ENCODE data around the gene ANTXR1. TPM values are rescaled to one million over a fixed set of nuclear protein-coding genes. Genes with fewer than 3 reads are reported as not detected.

Gene ANTXR1
- total and polyA plus RNA-seq, 4 experiments from 2014 or later: 0.58 TPM; not detected in 3

- ChIA-PET POLR2A (ENCODE audit: partially characterized antibody) (no interaction called here), CTCF (ENCODE audit: partially characterized antibody) (no interaction called here)
- H3K4me3 ChIP-seq (ENCODE audit: low read length in 2 of 2): no peak overlapping the region
- H3K27ac ChIP-seq (ENCODE audit: low read depth, low read length): no peak overlapping the region
- H3K4me1 ChIP-seq (ENCODE audit: insufficient read depth, low read length): no peaks in the 10 kb centered on the region
- H3K27me3 ChIP-seq (ENCODE audit: insufficient read depth, low read length): no peaks in the 10 kb centered on the region
- no peak for DNase-seq
- H3K27ac Mint-ChIP-seq: no peak overlapping the region
- no peaks in the 10 kb centered on the region for H3K4me1 Mint-ChIP-seq
- H3K9me3 ChIP-seq (ENCODE audit: control insufficient read depth in 1 of 2, low read length in 2 of 2): no peaks in the 10 kb centered on the region
- H3K4me3 Mint-ChIP-seq: no peak overlapping the region
- intact Hi-C loops (cut with micrococcal nuclease): no loop called here
- H3K27me3 Mint-ChIP-seq: peaks cover 8 to 15% of the 10 kb centered on the region in 2 donors
- peaks cover 0 to 2% (median 0%) of the 10 kb centered on the region in 8 donors for H3K9me3 Mint-ChIP-seq
- H3K36me3 Mint-ChIP-seq: no peaks in the 10 kb centered on the region
- H3K36me3 ChIP-seq (ENCODE audit: insufficient read depth, low read length): no peaks in the 10 kb centered on the region
Observed at GRCh38 chr2:69205491-69205890, 192.5 kb downstream of the ANTXR1 start.

DNA sequence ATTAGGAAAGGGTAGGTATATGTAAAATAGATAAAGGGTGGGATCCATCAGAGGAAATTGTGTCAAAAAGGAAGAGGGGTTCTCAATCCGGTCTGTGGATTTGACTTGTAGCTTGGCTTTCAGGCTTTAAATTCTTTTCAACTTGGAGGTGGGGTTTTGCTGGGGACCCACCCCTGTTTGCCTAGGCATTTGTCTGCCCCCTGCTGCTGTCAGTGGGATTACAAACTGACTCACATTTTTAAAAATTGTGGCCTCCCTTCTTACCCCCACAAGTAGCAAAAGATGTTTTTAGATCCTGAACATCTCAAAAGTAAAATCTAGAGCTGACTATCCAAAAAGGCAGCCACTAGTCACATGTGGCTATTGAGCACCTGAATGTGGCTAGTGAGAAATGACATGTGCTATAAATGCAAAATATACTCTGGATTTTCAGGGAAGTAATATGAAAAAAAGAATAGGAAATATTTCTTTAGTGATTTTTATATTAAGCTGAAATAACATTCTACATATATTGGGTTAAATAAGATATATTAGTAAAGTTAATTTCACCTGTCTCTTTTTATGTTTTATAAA, 195.1 kb downstream of the ANTXR1 start:
- intact Hi-C loops (cut with micrococcal nuclease): no loop called here
- POLR2A ChIA-PET (ENCODE audit: partially characterized antibody): no interaction called here
- no peak overlapping the region for H3K4me3 ChIP-seq (ENCODE audit: low read length in 2 of 2)
- H3K27me3 ChIP-seq (ENCODE audit: insufficient read depth, low read length): no peaks in the 10 kb centered on the region
- Mint-ChIP-seq H3K9me3 (peaks cover 0 to 2% (median 0%) of the 10 kb centered on the region in 8 donors), H3K36me3 (no peaks in the 10 kb centered on the region), H3K4me3 (no peak overlapping the region), H3K27me3 (peaks cover 8 to 15% of the 10 kb centered on the region in 2 donors), H3K27ac (no peak overlapping the region), H3K4me1 (no peaks in the 10 kb centered on the region)
- no peaks in the 10 kb centered on the region for H3K4me1 ChIP-seq (ENCODE audit: insufficient read depth, low read length)
- no peaks in the 10 kb centered on the region for H3K9me3 ChIP-seq (ENCODE audit: control insufficient read depth in 1 of 2, low read length in 2 of 2)
- DNase-seq: no peak
- H3K27ac ChIP-seq (ENCODE audit: low read depth, low read length): no peak overlapping the region
- H3K36me3 ChIP-seq (ENCODE audit: insufficient read depth, low read length): no peaks in the 10 kb centered on the region
- CTCF ChIA-PET (ENCODE audit: partially characterized antibody): no interaction called here

DNA sequence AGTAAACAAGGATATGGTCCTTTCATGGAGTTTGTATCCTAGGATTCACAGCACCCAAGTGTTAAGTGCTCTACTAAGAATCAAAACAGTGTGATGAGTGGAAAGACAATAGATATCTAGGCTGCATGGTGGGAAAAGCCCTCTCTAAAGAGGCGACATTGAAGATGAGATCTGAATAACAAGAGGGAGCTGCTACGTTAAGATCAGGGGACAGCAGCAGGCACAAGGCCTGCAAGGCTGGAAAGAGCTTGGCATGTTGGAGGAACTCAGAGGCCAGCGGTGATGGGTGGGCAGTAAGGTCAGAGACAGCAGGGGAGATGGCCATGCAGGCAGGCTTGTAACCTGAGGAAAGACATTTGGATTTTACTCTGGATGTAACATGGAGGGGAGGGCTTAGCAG, 196.5 kb downstream of the ANTXR1 start:
- no peaks in the 10 kb centered on the region for H3K36me3 Mint-ChIP-seq
- Histone ChIP-seq H3K36me3 (ENCODE audit: insufficient read depth, low read length) (no peaks in the 10 kb centered on the region), H3K27me3 (ENCODE audit: insufficient read depth, low read length) (no peaks in the 10 kb centered on the region), H3K4me3 (ENCODE audit: low read length in 2 of 2) (no peak overlapping the region), H3K9me3 (ENCODE audit: control insufficient read depth in 1 of 2, low read length in 2 of 2) (no peaks in the 10 kb centered on the region), H3K4me1 (ENCODE audit: insufficient read depth, low read length) (no peaks in the 10 kb centered on the region), H3K27ac (ENCODE audit: low read depth, low read length) (no peak overlapping the region)
- peaks cover 8 to 12% of the 10 kb centered on the region in 2 donors for H3K27me3 Mint-ChIP-seq
- POLR2A ChIA-PET (ENCODE audit: partially characterized antibody): no interaction called here
- CTCF ChIA-PET (ENCODE audit: partially characterized antibody): no interaction called here
- peaks cover 0 to 2% (median 0%) of the 10 kb centered on the region in 8 donors for H3K9me3 Mint-ChIP-seq
- no peak for DNase-seq
- H3K4me3 Mint-ChIP-seq: no peak overlapping the region
- no peaks in the 10 kb centered on the region for H3K4me1 Mint-ChIP-seq
- H3K27ac Mint-ChIP-seq: no peak overlapping the region
- intact Hi-C loops (cut with micrococcal nuclease): no loop called here

DNA sequence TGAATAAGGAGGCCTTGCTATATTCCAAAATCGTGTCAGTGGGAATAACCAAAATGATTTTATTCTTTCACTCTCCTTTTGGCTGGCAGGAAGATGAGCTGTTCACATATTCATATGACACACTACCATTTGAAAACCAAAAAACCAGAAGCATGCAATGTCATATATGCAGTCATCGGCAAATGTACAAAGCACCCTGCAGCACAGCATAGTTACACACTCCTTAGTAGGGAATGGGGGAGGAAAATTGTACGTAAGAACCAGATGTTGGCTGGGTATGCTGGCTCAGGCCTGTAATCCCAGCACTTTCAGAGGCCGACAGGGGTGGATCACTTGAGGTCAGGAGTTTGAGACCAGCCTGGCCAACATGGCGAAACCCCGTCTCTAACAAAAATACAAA, 197.4 kb downstream of the ANTXR1 start:
- Histone ChIP-seq H3K27me3 (ENCODE audit: insufficient read depth, low read length) (no peaks in the 10 kb centered on the region), H3K9me3 (ENCODE audit: control insufficient read depth in 1 of 2, low read length in 2 of 2) (no peaks in the 10 kb centered on the region), H3K27ac (ENCODE audit: low read depth, low read length) (no peak overlapping the region), H3K36me3 (ENCODE audit: insufficient read depth, low read length) (no peaks in the 10 kb centered on the region), H3K4me1 (ENCODE audit: insufficient read depth, low read length) (no peaks in the 10 kb centered on the region), H3K4me3 (ENCODE audit: low read length in 2 of 2) (no peak overlapping the region)
- no peak overlapping the region for H3K27ac Mint-ChIP-seq
- H3K9me3 Mint-ChIP-seq: peaks cover 0 to 2% (median 0%) of the 10 kb centered on the region in 8 donors
- H3K4me1 Mint-ChIP-seq: no peaks in the 10 kb centered on the region
- H3K4me3 Mint-ChIP-seq: no peak overlapping the region
- POLR2A ChIA-PET (ENCODE audit: partially characterized antibody): no interaction called here
- intact Hi-C loops (cut with micrococcal nuclease): no loop called here
- CTCF ChIA-PET (ENCODE audit: partially characterized antibody): no interaction called here
- H3K27me3 Mint-ChIP-seq: peaks cover 6 to 13% of the 10 kb centered on the region in 2 donors
- H3K36me3 Mint-ChIP-seq: no peaks in the 10 kb centered on the region
- no peak for DNase-seq

GRCh38 chr2:69211048-69211447, 198.1 kb downstream of the ANTXR1 start:
- CTCF ChIA-PET (ENCODE audit: partially characterized antibody): no interaction called here
- peaks cover 0 to 2% (median 0%) of the 10 kb centered on the region in 8 donors for H3K9me3 Mint-ChIP-seq
- POLR2A ChIA-PET (ENCODE audit: partially characterized antibody): no interaction called here

GRCh38 chr2:69211686-69212085, 198.7 kb downstream of the ANTXR1 start:
- POLR2A ChIA-PET (ENCODE audit: partially characterized antibody): no interaction called here
- Mint-ChIP-seq H3K36me3 (no peaks in the 10 kb centered on the region), H3K4me1 (no peaks in the 10 kb centered on the region), H3K4me3 (no peak overlapping the region), H3K9me3 (peaks cover 0 to 2% (median 0%) of the 10 kb centered on the region in 8 donors), H3K27me3 (peaks cover 8 to 15% of the 10 kb centered on the region in 2 donors), H3K27ac (no peak overlapping the region)
- Histone ChIP-seq H3K36me3 (ENCODE audit: insufficient read depth, low read length) (no peaks in the 10 kb centered on the region), H3K4me3 (ENCODE audit: low read length in 2 of 2) (no peak overlapping the region), H3K4me1 (ENCODE audit: insufficient read depth, low read length) (no peaks in the 10 kb centered on the region), H3K27me3 (ENCODE audit: insufficient read depth, low read length) (no peaks in the 10 kb centered on the region), H3K27ac (ENCODE audit: low read depth, low read length) (no peak overlapping the region), H3K9me3 (ENCODE audit: control insufficient read depth in 1 of 2, low read length in 2 of 2) (no peaks in the 10 kb centered on the region)
- no peak for DNase-seq
- intact Hi-C loops (cut with micrococcal nuclease): no loop called here
- CTCF ChIA-PET (ENCODE audit: partially characterized antibody): no interaction called here

More at GRCh38 chr2:69211048-69211447, 198.1 kb downstream of the ANTXR1 start:
- no peak overlapping the region for H3K4me3 ChIP-seq (ENCODE audit: low read length in 2 of 2)
- intact Hi-C loops (cut with micrococcal nuclease): no loop called here
- H3K27ac ChIP-seq (ENCODE audit: low read depth, low read length): no peak overlapping the region
- no peaks in the 10 kb centered on the region for H3K9me3 ChIP-seq (ENCODE audit: control insufficient read depth in 1 of 2, low read length in 2 of 2)
- H3K27me3 ChIP-seq (ENCODE audit: insufficient read depth, low read length): no peaks in the 10 kb centered on the region
- H3K4me1 ChIP-seq (ENCODE audit: insufficient read depth, low read length): no peaks in the 10 kb centered on the region
- Mint-ChIP-seq H3K4me3 (no peak overlapping the region), H3K27ac (no peak overlapping the region), H3K4me1 (no peaks in the 10 kb centered on the region), H3K36me3 (no peaks in the 10 kb centered on the region), H3K27me3 (peaks cover 8 to 13% of the 10 kb centered on the region in 2 donors)
- no peaks in the 10 kb centered on the region for H3K36me3 ChIP-seq (ENCODE audit: insufficient read depth, low read length)
- DNase-seq: no peak

DNA sequence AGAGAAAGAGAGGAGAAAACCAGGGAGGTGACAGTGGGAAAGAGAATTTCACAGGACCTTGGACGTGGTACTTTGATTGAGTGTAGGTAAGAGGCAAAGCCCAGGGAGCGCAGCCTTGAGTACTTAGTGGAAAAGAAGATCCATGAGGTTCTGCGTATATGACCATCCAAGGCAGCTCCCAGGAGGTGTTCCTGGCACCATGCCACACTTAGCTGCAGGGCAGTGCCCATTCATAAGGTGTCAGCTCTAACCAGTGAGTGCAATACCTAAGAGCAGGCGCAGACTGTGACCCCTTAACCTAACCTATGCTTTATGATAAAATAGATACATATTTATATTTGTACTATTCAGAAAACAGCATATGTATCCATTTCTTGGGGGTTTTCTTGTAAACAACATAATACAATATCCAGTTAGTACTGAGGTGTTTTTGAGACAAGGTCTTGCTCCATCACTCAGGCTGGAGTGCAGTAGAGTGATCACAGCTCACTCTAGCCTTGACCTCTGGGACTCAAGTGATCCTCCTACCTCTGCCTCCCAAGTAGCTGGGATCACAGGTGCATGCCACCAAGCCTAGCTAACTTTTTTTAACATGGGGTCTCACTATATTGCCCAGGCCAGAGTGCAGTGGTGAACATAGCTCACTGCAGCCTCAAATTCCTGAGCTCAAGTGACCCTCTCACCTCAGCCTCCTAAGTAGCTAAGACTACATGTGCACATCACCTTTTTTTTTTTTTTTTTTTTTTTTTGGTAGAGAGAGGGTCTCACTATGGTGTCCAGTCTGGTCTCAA, 199.5 kb downstream of the ANTXR1 start:
- no peak overlapping the region for H3K4me3 ChIP-seq (ENCODE audit: low read length in 2 of 2)
- H3K9me3 Mint-ChIP-seq: no peaks in the 10 kb centered on the region
- H3K4me1 ChIP-seq (ENCODE audit: insufficient read depth, low read length): no peaks in the 10 kb centered on the region
- no peaks in the 10 kb centered on the region for H3K36me3 Mint-ChIP-seq
- no peak overlapping the region for H3K27ac Mint-ChIP-seq
- no peak overlapping the region for H3K4me3 Mint-ChIP-seq
- H3K27ac ChIP-seq (ENCODE audit: low read depth, low read length): no peak overlapping the region
- ChIA-PET POLR2A (ENCODE audit: partially characterized antibody) (no interaction called here), CTCF (ENCODE audit: partially characterized antibody) (interaction anchor here (0.9 kb wide), 1 partner anchor 269 kb away, joined by 3 read pairs; no protein-coding TSS in a partner anchor)
- intact Hi-C loops (cut with micrococcal nuclease): no loop called here
- no peaks in the 10 kb centered on the region for H3K27me3 ChIP-seq (ENCODE audit: insufficient read depth, low read length)
- H3K9me3 ChIP-seq (ENCODE audit: control insufficient read depth in 1 of 2, low read length in 2 of 2): no peaks in the 10 kb centered on the region
- peaks cover 6 to 12% of the 10 kb centered on the region in 2 donors for H3K27me3 Mint-ChIP-seq
- H3K4me1 Mint-ChIP-seq: no peaks in the 10 kb centered on the region
- DNase-seq: no peak
- H3K36me3 ChIP-seq (ENCODE audit: insufficient read depth, low read length): no peaks in the 10 kb centered on the region
